CD4-positive, alpha-beta T cell treated with Interleukin-17A for 1 hour (primary cell): ENCODE results near the gene GID4.
A peak's percentile ranks its signal among the peaks of the same experiment; 100 is the strongest.

Source experiments
- DNase-seq: peaks from one replicate; pipeline ENCODE4 v3.0.0-alpha.2; 2020

Gene GID4

DNA sequence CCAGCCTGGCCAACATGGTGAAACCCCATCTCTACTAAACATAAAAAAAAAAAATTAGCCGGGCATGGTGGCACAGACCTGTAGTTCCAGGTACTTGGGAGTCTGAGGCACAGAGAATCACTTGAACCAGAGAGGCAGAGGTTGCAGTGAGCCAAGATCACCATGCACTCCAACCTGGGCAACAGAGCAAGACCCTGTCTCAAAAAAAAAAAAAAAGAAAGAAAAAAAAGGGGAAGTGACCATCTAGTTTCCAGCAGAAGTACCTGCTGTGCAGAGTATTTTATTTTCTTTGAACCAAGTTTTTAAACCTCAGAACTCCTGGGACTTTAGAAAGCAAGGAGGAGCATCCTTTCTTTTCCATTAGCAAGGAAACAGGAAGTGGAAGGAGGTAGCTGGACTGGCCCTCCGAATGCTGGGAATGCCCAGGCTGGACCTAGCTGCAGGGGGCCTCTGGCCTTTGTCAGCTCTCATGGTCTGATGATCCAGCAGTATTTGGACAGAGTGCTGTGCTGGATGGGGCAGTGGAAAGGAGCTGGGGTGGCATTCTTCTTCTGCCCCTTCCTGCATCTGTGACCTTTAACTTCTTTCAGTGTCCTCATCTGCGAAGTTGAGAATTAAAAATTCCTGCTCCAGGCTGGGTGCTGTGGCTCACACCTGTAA, 6.6 kb downstream of the GID4 start:
- DNase-seq = no peak

GRCh38 chr17:18055597-18055996, 16.4 kb downstream of the GID4 start:
- no peak for DNase-seq

GRCh38 chr17:18056214-18056613, 17.0 kb downstream of the GID4 start:
- no peak for DNase-seq

DNA sequence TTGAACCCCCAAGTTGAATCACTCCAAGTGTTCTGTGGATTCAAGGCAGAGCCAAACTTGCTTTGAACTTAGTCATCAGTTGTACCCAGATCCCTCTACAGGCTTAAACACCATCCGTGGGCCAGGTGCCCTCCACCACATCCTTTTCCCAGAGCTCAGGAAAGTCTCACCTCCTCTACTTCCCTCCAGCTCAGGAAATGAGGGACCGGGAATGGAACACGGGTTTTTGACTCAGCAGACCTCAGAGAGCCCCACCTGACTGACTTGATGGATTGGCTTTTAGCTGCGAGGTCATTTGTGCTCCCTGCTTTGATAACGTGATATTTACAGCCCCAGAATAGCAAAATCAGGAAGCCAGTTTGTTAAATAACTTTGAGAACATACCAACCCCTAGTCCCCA, 20.1 kb downstream of the GID4 start:
- DNase-seq = no peak

- no peak for DNase-seq
Measured at GRCh38 chr17:18064053-18064452, 24.8 kb downstream of the GID4 start.

GRCh38 chr17:18065546-18065945, 26.3 kb downstream of the GID4 start:
- DNase-seq = no peak

- no peak for DNase-seq
Measured at GRCh38 chr17:18066866-18067265, 27.7 kb downstream of the GID4 start.

DNA sequence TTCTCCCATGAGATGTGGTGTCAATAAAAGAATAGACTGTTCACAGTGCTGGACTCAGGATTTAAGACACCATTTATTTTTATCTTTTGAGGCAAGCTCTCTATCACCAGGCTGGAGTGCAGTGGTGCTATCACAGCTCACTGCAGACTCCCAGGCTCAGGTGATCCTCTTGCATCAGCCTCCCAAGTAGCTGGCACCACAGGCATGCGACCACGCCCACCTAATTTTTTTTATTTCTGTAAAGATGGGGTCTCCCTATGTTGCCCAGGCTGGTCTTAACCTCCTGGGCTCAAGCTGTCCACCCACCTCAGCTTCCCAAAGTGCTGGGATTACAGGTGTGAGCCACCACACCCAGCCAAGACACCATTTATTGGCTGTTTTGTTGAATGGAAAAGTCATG, 29.9 kb downstream of the GID4 start:
- no peak for DNase-seq

DNA sequence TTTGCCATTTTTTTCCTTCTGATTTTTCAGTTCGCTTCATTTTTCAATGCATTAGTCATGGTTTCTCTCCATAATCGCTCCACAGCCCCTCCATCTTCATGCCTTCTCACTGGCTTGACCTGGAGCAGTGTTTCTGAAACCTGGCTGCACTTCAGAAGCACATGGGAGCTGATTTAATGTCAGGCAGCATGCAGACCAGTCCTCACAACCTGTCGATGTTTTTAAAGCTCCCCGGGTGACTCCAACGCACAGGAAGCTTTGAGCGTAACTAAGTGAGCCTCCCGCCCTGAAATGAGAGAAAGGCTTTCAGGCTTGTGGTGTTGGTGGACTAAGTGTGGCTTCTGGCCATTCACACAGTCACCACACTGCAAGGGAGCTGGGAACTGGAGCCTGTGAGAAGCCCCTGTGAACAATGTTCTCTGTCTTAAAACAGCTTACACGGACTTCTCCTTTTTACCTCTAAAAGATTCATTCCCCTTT, 31.7 kb downstream of the GID4 start:
- no peak for DNase-seq

GRCh38 chr17:18071751-18072150, 32.5 kb downstream of the GID4 start:
- no peak for DNase-seq

GRCh38 chr17:18074566-18075272, 35.5 kb downstream of the GID4 start:
- DNase-seq = no peak

DNA sequence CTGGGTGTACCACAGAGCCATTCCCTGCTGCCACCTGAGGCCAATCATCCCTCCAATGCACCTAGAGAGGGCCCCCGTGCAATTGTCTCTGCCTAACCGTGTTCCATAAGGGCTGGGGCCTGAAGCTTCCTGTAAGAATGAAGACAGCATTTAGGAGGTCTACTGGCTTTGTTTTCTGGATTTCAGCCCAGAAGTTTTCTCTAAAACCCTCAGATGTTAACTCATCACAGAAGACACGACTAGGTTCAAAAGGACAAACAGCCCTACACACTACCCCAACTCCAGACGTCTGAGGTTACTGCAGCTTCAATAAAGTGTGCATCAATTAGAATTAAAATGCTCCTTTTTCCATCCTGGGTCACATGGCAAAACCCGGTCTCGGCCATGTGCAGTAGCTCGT, 37.7 kb downstream of the GID4 start:
- no peak for DNase-seq

DNA sequence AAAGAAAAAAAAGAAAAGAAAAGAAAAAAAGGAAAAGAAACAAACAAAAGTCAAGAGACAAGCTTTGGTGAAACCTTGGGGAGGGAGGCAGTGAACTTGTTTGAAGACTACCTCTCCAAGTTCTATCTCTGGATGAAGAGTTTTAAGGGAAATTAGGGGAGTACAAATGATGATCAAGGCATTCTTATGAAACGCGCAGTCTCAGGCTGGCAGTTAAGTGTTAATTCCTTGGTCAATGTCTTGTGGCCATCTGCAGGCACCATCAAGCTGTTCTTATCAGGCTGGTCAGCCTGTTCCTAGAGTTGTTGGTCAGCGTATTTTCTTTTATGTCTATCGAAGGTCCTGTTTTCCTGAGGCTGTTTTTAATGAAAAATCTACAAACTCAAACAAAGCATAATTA, 40.3 kb downstream of the GID4 start:
- DNase-seq = no peak

DNA sequence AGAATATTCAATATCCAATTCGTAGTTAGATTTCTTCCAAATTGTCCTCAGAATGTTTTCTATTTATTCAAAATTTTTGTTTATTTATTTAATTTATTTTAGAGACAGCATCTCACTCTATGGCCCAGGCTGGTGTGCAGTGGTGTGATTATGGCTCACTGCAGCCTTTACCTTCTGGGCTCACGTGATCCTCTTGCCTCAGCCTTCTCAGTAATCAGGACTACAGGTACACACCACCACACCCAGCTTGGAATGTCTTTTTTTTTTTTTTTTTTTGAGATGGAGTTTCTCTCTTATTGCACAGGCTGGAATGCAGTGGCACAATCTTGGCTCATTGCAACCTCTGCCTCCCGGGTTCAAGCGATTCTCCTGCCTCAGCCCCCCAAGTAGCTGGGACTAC, 45.0 kb downstream of the GID4 start:
- no peak for DNase-seq

DNA sequence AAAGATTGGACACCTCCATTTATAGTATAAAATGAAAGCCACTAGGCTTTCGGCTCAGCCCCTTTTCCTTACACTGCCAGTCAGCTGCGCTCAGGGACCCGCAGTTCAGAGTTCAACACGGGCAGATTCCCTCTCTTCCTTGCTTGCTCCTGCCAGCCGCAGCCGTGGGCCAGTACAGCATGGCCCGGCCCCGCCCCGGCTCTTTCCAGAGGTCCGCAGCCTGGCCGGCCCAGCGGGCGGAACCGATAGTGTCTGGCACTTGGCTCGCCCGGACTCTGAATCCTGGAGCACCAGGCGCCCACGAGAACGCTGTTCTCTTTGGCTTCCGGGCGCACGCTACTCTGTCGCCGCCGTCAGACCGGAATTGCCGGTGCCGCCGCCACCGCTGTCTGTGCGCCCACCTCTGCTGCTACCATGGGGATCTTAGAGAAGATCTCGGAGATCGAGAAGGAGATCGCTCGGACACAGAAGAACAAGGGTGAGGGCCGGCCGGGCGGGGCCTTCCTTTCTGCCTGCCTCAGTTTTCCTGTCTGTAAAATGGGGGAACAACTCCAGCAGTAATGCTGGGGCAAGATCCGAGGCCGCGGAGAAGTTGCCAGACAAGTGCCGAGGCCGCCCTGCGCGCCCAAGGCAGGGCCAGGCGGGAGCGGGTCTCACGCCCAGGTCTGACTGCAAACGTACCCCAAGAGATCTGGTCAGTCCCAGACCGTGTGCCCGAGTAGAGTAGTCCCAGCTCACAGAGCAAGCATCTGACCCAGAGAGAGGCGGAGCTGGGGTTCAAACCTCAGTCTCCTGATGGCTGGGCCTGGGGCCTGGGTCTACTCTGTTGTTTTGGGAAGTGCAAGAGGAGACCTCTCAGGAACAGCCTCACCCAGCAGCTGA, 48.6 kb downstream of the GID4 start, which contains the start of gene DRG2:
TSS of gene DRG2 (plus strand) at position 339 of the 882 bp plus-strand sequence. CDS start at position 415, 76 bp downstream.
- peak; percentile 91 for DNase-seq

DNA sequence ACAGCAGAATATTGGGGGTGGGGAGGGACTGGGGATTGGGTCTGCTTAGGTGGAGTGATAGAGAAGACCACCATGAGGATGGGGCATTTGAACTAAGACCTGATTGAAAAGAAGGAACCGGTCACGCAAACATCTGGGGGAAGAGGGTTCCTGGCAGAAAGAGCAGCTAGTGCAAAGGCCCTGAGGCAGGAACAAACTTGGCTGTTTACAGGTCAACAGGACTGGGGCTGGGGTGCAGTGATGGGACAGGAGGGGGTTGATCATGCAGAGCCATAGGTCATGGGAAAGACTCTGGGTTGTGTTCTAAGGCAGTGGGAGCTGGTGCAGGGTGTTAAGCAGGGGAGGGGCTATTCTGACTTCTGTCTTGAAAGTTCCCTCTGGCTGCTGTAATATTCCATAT, 50.4 kb downstream of the GID4 start:
- DNase-seq = no peak

DNA sequence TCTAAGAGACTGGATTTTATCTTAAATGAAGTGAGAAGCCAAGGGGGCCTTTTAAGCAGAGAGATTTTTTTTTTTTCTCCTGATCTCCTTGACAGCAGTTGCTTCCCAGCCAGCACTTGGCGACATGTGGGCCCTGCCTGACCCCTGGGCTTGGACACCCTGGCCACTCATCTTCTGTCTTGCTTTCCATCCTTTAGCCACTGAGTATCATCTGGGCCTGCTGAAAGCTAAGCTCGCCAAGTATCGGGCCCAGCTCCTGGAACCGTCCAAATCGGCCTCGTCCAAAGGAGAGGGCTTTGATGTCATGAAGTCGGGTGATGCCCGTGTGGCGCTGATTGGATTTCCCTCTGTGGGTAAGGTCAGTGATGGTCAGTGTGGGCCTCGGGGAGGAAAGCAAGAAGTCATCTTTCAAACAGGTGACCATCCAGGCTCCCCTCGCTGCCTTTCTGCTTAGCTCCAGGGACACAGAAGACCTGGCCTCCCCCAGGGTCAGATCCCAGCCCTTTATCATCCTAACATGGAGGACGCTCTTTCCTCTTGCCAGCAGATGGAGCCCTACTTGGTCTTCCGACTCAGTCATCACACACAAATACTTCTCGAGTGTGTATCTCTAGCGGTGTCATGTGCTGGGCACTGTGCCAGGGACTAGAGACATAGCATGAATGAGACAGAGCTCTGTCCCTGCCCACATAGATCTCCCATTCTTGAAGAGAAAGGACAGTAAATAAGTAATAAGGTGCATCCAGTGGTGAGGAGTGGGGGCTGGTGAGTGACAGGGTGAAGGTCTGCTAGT, 54.6 kb downstream of the GID4 start:
- DNase-seq = peak; percentile 3

DNA sequence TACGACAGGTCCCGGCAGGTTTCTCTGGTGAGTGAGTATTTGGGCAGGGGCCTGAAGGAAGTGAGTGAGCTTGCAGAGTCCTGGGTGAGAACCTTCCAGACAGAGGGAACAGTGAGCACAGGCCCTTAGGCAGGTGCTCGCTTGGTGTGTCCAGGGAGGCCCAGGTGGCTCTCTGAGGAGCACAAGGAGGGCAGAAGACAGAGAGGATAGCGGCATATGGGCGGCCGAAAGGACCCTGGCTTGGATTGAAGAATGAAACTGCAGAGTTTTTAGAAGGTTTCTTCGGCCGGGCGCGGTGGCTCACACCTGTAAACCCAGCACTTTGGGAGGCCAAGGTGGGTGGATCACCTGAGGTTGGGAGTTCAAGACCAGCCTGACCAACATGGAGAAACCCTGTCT, 55.2 kb downstream of the GID4 start:
- no peak for DNase-seq

DNA sequence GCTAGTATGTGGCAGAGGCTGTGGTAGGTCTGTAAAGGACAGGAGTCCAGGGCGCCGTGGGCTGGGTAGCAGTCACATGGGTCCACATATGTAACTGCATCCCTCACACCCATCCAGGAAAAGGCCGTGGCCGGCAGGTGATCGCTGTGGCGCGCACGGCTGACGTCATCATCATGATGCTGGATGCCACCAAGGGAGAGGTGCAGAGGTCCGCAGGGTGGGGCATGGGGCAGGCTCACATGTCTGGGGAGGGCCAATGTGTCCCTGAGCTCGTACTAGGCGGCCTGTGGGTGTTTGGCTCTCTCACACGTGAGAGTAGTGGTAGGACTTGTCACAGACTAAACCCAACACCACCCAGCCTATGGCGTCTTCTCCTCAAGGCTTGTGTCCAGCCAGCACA, 60.3 kb downstream of the GID4 start:
- no peak for DNase-seq

GRCh38 chr17:18100616-18101015, 61.4 kb downstream of the GID4 start:
- no peak for DNase-seq

DNA sequence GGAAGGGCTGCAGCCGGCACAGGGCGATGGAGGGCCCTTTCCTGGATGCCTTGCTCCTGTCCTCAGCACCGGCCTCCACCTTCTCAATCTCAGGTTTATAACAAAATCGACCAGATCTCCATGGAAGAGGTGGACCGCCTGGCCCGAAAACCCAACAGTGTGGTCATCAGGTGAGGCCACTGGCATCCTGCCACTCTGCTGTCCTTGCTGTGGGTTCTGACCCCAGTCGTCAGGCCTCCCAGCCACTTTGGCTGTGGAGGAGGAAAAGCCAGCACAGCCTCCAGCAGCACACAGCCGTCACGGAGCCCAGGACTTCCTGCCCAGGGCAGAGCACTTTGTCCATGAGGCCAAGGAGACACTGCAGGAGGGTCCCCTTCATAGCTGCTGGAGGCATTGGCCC, 62.6 kb downstream of the GID4 start:
- DNase-seq = no peak

GRCh38 chr17:18102640-18103039, 63.4 kb downstream of the GID4 start:
- DNase-seq = no peak

GRCh38 chr17:18105027-18105426, 65.8 kb downstream of the GID4 start:
- no peak for DNase-seq
